ENCODE data around the gene INPPL1.

DNA sequence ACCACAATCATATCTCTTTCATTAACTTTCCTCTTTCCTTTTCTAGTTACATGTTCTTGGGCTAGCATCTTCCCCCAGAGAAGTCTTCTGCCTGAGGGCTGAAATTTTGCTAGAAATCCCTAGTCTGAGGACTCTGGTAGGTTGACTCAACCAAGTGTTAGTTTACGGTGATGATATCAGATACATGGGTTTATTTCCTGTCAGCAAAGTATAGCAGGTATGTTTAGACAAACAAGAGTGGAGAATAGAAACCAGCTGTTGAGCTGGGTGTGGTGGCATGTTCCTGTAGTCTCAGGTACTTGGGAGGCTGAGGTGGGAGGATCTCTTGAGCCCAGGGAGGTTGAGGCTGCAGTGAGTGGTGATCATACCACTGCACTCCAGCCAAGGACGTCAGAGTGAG, 21.4 kb upstream of the INPPL1 start:
- no peak for TF ChIP-seq POLR2AphosphoS5 (IDR thresholded peaks at IDR 0.05; ENCODE audit: low read depth, low read length)
- TF ChIP-seq POLR2A (IDR thresholded peaks at IDR 0.05; ENCODE audit: low read depth, low read length): no peak
- TF ChIP-seq TAF1 (IDR thresholded peaks at IDR 0.05; ENCODE audit: borderline replicate concordance, low read depth, low read length): no peak
